HG03196 (cell line): ENCODE data around the gene CYSLTR1.
A peak's percentile ranks its signal among the peaks of the same experiment; 100 is the strongest.
"Not testable (repeated sequence)": the region's sequence is repeated elsewhere in the genome, so short reads cannot be mapped to it uniquely, and the experiment has no call there.

Source experiments
- ATAC-seq: cut with Tn5 transposase; IDR thresholded peaks from one replicate; pipeline ENCODE4 v1.9.1; 2021; ENCODE audit not compliant: unreplicated experiment

The CYSLTR1 gene, protein sequence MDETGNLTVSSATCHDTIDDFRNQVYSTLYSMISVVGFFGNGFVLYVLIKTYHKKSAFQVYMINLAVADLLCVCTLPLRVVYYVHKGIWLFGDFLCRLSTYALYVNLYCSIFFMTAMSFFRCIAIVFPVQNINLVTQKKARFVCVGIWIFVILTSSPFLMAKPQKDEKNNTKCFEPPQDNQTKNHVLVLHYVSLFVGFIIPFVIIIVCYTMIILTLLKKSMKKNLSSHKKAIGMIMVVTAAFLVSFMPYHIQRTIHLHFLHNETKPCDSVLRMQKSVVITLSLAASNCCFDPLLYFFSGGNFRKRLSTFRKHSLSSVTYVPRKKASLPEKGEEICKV

DNA sequence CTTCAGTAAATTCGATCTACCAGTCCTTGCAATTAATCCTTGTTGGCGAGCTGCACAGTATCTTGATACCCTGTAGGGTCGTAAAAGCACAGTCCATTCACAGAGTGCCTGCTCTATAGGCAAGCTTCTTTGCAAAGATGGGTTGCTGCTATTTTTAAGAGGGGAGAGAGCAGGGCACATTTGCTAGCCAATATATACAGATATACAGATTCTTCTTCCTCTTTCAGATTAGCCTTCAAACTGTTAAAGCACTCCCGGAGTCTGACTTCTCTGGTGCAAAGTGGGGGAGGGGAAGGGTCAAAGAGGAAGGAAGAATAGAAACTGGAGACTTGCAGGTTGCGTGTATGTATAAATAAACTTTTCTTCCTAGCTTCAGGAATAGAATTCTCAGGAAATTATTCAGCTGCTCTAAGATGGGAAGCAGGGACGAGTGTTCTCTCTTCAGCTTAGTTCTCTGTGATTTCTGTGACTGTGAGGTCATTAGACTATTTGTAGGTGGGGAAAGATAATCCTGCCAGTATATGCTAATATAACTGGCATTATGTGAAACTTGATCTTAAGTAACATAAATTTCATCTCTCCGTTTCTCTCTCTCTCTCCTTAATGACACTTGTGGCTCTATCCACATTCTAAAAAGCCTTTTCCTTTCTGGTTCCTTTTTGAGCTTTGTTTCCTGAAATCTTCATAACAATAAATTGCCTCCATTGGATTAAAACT is at the start of gene CYSLTR1:
CYSLTR1 (minus strand) TSS at position 242 of the 717 bp plus-strand sequence. CDS start 53,865 bp downstream, outside the sequence.
- ATAC-seq: peak; percentile 54

DNA sequence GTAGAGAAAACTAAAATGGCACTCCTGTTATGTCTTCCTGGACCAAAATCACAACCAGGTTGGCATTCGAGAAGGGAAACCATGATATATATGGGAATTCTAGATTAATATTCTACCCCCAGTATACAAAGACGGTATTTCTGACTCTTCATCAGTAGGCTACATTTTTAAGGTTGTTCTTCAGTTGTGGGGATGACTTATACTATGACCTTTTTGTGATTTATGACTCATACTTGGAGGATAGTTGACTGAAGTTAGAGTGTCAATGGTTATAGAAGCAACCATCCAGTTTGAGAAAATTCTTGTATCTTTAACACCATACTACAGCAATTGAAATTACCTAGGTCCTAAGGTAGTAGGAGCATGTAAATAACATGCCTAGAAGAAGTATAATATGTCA is 49.8 kb upstream of the CYSLTR1 start:
- ATAC-seq: no peak

DNA sequence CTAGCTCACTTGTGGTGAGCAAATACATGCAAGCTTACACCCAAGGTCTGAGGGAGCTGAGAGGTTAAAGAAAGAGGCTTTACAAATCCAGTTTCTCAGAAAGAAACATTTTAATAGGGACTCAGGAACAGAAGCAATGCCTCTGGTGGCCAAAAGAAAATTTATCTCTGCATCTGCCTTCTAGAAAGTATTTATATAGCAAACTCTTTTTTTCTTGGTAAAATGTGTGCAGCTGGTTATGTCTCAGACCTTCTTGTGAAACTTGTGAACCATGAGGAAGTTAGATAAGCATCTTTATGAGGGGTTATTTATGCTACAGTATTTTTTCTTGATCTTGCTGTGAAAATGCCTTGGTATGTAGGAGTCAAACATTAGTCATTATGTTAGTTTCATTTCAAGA is 48.5 kb upstream of the CYSLTR1 start:
- no peak for ATAC-seq

DNA sequence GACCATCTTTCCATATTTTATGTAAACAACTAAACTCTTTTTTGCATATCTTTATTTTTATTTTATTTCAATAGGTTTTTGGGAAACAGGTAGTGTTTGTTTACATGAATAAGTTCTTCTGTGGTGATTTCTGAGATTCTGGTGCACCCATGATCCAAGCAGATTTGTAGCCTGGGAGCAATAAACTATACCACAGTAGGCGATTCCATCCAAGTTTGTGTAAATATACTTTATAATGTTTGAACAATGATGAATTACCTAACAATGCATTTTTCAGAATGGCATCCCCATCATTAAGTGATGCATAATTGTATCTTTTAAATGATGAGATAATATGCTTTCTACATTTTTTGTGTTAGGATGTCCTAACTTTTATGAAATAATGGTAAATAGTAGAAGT is 39.2 kb upstream of the CYSLTR1 start:
- ATAC-seq: no peak

DNA sequence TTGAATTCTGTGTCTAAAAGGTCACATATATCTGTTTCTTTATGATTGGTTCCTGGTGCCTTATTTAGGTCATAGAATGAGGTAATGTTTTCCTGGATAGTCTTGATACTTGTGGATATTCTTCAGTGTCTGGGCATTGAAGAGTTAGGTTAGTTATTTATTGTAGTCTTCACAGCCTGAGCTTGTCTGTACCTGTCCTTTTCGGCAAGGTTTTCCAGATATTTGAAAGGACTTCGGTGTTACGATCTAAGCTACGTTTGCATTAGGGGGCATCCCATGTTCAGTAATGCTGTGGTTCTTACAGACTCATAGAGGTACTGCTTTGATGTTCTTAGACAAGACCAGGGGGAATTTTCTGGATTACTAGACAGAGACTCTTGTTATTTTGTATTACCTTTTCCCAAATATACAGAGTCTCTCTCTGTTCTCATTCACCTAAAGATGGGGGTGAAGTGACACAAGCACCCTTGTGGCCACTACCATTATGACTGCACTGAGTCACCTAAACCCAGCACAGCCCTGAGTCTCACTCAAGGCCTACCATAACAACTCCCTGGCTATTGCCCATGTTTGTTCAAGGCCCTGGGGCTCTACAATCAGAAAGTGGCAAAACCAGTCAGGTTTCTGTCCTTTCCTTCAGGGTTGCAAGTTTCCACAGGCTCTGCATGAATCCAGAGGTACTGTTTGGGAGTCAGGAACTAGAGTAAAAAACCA is 30.1 kb upstream of the CYSLTR1 start:
- no peak for ATAC-seq

DNA sequence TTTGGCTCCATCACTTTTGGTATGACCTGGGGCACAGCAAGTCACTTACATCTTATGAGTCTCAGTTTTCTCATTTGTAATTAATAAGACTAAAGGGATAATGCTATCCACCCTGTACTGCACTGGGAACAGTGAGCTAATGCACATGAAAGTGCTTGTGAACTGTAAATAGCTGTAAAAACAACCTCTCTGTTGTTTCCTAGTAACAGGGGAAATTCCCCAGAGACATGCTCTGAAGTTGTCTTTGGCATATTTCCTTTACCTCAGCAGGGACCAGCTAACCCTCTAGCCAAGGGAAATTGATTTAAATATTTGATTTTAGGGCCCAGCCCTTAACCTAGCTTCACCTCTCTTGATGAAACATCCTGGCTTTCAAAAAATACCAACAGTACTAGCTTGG is 6.1 kb upstream of the CYSLTR1 start:
- ATAC-seq: peak; percentile 57

DNA sequence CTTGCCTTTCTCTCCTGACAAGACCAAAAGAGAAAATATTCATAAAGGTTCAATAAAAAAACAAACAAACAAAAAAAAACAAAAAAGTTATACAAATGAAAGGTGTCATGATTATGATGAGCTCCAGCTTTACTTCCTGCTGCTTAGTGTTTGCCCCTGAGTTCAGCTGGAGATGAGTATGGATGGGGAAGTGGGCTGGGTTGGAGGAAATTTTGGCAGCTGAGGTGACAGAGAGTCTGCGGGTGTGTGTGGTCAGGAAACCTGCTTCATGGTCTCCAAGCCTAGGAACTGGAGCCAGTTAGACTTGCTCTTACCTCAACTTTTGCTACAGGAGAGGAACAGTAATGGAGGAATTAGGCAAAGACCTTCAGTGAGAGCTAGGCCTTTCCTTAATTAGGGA is 4.3 kb upstream of the CYSLTR1 start:
- ATAC-seq: no peak

DNA sequence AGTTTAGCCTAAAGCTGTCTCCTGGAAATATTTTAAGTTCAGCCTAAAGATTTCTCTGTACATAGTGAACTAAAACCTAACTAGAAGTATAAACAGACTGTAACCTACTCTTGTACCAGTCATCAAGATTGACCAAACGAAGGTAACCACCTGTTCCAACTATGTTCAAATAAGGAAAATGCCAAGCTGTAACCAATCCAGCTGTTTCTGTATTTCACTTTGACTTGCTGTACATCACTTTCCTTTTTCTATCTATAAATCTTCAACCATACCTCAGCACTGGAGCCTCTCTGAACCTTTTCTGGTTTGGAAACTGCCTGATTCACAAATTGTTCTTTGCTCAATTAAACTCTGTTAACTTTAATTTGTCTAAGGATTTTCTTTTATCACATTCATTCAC is 3.1 kb upstream of the CYSLTR1 start:
- no peak for ATAC-seq

DNA sequence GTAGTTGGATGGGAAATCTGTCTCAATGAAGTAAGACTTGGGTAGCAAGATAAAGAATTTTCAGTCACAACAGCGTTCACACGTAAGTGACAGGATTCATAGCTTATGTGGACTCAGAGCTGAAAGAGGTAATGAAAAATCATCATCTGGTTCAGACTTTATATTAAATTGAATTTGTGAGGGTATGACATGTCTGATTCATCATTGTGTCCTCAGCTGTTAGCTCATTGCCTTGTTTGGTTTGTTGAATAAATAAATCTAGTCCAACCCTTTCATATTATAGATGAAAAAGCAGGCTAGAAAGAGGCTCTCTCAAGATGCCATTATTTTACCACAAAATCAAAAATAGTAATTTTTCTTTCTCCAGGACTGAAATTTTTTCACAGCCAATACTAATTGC is 2.7 kb upstream of the CYSLTR1 start:
- no peak for ATAC-seq

DNA sequence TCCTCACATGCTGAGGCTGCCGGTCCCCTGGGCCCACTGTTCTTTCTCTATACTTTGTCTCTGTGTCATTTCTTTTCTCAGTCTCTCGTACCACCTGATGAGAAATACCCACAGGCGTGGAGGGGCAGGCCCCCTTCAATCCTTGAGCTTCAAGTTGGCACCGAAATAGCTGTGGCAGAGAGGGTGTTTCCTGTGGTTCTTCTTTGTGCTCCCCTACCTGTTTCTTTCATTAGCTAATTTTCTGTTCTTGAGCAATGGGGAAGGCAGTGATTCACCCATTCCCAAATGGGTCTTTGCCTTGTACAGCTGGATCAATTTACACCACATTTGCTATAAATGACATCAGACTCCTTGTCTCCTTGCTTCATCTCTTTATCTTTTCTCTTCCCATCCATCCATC is 2.1 kb upstream of the CYSLTR1 start:
- ATAC-seq: peak; percentile 33

DNA sequence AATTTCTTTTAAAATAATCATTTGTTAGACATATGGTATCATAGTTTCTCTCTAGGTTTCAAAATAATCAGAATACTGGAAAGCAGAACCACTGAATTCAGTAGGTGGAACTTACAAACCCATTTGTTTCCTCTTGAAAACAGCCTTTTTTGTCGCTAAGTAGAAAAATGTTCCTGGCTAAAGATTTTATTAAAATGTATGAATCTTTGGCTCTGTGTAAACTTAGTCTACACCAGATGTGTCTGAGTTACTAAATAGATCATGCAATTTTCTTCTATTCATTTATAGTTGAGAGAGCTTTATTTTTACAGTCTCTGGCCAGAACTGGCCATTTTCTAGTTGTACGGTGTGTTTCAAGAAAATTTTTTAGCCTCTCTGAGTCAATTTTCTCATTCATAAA is 1.0 kb downstream of the CYSLTR1 start:
- ATAC-seq: no peak

DNA sequence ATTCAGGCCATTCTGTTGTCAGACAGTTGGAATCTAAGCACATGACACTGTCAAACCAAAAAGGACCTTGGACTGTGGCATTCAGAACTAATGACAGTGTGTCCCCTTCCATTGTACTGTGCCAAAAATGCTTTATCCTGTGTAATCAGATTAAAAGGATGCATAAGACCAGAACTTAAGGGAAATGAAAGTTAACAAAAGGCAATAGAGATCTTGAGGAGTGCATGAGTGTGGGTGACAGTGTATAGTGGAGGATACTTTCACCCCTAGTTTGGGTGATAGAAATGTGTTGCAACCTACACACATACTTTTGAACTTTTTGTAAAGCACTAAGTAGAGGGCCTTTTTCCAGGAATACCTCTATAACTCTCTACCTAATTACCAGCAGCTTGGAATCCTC is 4.5 kb downstream of the CYSLTR1 start:
- no peak for ATAC-seq

DNA sequence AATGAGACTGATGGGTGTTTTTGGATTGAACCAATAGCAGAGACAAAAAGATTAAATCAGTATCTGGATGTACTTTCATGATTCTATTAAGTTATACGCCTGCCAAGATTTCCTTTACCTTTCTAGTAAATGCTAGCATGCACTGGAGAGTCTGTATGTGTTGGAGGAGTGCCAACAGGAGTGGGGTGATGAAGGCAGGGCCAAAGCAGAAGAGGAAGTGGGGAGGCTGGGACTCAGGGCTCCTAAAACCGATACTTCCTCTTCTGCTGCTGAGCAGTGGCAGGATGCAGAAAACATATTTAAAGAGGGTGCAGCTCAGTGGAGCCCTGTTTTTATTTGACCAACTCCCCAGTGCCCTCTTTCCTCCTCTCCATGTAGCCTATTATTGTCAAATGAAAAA is 5.6 kb downstream of the CYSLTR1 start:
- ATAC-seq: peak; percentile 98

DNA sequence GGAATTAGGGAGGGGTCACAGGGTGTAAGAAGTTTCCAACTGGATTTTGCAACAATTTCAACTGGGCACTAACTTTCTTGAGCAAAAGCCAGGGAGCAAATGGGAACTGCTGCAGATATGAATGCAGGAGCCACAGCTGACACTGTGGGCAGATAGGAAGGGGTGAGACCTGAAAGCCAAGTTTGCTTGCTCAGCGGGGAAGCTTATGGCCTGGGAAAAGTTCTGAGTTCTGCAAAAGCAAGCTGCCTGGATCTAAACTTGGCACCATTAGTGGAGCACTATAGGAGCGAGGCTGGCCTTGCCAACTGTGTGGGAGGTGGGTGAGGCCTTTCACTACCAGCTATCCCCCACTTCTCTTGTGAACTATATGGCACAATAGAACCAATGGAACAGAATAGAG is 11.1 kb downstream of the CYSLTR1 start:
- ATAC-seq: no peak

DNA sequence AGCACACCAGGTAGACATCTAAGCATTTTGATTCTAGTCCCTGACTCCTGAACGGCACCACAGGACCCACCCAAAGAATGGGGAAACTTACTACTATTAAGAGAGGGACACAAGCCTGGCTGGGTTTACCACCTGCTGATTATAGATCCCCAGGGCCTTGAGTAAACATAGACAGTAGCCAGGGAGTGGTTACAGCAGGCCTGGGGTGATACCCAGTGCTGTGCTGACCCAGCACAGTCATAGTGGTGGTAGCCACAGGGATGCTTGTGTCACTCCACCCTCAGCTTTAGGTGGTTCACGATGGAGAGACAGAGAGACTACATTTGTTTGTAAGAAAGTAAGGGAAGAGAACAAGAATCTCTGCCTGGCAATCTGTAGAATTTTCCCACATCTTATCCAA is 11.7 kb downstream of the CYSLTR1 start:
- ATAC-seq: no peak

DNA sequence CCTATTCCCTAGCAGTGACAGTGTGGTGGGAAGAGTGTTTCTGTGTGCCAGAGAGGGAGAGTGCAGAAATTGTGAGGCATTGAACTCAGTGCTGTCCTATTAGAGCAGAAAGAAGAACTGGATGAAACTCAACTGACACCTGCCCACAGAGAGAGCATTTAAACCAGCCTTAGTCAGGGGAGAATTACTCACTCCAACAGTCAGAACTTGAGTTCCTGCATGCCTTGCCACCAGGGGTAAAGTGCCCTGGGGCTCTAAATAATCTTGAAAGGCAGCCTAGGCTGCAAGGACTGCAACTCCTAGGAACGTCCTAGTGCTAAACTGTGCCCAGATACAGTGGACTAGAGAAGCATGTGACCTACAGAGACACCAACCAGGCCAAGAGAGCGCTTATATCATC is 12.8 kb downstream of the CYSLTR1 start:
- ATAC-seq: peak; percentile 59

DNA sequence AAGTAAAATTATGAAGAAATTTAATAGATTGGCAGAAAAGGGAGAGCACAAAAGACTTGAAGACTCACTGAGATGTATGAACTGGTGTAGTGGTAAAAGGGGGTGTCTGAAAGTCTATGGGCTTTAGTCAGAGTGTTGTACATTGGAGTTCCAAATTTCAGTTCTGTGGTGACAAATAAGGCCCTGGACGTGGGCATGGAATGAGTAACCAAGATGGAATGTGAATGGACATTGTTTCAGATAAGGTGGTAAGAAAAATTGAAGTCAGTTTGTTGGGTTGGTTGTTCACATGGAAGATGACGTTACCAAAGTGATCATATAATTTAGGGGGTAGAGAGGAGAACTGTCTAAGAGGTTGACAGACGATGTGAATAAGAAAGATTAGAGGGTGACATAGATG is 13.9 kb downstream of the CYSLTR1 start:
- ATAC-seq: no peak

DNA sequence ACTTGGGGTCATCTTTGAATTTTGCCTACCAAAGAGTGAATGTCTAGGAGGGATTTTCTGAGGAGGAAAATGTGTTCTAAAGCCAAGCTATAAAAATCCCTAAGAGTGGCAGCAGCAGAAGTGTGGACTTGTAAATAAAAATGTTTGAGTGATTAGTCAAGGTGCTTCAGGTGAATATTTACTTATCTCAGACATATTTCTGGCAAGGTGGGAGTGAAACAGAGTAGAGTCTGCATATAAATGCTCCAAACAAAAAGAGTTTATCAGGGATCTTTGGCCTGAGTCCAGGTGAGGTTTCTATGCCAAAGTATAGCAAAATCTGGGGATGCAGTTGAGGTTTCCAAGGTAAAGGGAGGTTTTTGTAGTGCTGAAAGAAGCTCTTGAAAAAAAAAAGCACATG is 19.7 kb downstream of the CYSLTR1 start:
- ATAC-seq: no peak

DNA sequence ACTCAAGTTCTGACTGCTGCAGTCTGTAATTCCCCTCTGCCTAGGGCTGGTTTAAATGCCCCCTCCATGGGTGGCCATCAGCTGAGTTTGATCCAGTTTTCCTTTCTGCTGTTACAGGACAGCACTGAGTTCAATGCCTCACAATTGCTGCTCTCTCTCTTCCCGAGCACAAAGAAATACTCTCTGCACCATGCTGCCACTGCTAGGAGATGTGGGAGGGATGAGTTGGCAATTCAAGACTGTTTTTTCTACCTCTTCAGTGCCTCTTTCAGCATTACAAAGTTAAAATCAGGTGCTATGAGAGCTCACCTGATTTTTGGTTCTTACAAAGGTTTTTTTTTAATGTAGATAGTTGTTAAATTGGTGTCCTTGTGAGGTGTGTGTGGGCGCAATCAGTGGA is 24.3 kb downstream of the CYSLTR1 start:
- ATAC-seq: no peak

DNA sequence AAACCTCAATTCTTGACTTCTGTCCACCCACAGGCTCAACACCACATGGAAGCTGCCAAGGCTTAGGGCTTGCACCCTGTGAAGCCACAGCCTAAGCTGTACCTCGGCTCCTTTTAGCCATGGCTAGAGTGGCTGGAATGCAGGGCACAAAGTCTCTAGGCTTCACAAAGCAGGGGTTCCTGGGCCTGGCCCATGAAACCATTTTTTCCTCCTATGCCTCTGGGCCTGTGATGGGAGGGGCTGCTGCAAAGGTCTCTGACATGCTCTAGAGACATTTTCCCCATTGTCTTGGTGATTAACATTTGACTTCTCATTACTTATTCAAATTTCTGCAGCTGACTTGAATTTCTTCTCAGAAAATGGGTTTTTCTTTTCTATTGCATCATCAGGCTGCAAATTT is 26.5 kb downstream of the CYSLTR1 start:
- not testable (repeated sequence) for ATAC-seq

DNA sequence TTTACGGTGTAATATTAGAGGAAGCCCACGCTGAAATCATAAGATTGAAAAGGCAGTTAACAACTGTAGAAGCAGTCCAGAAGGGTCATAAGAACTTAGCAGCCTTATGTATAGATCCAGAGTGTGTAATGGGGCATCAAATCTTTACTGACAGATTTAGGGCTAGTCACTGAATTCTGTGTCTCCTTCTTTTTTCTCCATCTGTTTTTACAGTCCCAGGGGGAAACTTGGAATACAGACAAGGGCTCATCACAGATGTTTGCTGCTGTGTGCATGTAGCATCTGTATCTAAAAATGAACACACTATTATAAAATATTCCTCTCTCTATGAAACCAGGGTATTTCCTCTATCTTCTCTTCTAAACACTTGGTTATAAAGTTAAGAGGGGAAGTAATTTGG is 43.9 kb downstream of the CYSLTR1 start:
- no peak for ATAC-seq

DNA sequence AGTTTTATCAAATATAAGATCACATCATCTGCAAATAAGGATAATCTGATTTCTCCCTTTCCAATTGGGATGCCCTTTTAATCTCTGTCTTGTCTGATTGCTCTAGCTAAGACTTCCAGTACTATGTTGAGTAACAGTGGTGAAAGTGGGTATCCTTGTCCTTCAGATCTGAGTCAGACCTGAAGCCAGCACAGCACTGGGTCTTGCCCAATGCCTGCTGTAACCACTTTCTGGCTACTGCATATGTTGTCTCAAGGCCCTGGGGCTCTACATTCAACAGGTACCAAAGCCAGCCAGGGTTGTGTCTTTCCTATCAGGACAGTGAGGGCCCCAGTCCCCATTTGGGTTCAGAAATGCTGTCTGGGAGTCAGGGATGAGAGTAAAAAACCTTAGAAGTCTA is 90.3 kb downstream of the CYSLTR1 start:
- no peak for ATAC-seq
